Ramos (cell line): Measurements from ENCODE around the gene RDH16.

ENCODE experiments used
- in situ Hi-C: fragments of 300-500 bp; cut with MboI; formaldehyde crosslinking; loops from one replicate; pipeline ENCODE4 v1.14.3; 2022; ENCODE audit warnings: low sequenced_read_pairs; ENCODE audit not compliant: unreplicated experiment

The RDH16 gene, protein sequence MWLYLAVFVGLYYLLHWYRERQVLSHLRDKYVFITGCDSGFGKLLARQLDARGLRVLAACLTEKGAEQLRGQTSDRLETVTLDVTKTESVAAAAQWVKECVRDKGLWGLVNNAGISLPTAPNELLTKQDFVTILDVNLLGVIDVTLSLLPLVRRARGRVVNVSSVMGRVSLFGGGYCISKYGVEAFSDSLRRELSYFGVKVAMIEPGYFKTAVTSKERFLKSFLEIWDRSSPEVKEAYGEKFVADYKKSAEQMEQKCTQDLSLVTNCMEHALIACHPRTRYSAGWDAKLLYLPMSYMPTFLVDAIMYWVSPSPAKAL

DNA sequence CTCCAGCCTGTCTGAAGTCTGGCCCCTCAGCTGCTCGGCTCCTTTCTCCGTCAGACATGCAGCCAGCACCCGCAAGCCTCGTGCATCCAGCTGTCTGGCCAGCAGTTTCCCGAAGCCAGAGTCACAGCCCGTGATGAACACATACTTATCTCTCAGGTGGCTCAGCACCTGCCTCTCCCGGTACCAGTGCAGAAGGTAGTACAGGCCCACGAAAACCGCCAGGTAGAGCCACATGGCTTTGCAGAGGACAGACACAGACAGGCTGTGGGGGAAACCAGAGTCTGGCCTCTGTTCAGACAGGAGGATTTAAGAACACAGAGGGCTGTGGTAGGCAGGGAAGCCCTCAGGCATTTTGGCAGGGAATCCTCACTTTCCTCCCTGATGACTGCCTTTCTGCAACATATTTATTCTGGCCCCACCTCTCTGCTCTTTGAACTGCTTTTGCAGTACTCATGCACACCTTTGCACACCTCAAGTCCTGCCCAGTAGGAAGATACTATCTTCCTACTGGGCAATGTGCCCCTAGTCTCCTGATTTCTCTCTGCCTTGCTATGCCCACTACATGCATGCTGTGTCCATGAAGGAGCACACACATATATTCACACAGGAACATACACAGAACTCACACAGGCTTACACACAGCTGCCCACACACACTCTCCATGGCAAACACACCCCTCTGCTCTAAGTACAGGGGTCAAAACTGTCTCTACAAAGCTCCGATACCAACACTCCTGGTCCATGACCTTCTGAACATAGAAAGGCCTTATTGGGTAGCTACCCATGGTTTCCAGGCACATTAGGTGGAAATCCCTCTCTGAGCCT, at the start of gene RDH16:
TSS of gene RDH16 (minus strand) at position 380 of the 824 bp plus-strand sequence. CDS start at position 234, 146 bp downstream.
- in situ Hi-C loops: no loop called here

- in situ Hi-C loops: no loop called here
Observed at GRCh38 chr12:57006809-57007475, 49.5 kb upstream of the RDH16 start.

- in situ Hi-C loops: no loop called here
Observed at GRCh38 chr12:57005980-57006808, 48.8 kb upstream of the RDH16 start, which contains the start of gene ZBTB39. Gene ZBTB39, minus strand, starts transcription at chr12:57006546. Its CDS starts 1,629 bp downstream, at chr12:57004917.

GRCh38 chr12:57004651-57005050, 47.2 kb upstream of the RDH16 start:
- in situ Hi-C loops: loop anchor here (5.0 kb wide), 1 partner anchor 108 kb away; the partner anchor contains the start of gene STAT6

DNA sequence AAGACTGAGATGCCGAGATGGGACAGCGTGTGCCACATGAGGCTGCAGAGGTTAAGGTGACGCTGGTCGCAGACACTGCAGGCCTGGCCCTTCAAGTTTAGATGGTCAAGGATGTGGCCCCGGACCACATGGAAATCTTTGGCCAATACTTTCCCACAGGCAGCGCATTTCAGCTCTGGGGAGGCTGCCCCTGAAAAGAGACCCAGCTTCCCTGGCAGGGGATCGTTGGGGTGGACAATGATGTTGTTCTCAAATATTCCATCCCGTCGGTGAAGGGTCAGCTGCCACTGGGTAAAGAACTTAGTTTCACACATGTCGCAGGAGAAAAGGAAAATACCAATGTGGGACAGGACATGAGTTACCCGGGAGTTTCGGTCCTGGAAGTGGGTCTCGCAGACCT, 46.0 kb upstream of the RDH16 start:
- in situ Hi-C loops: loop anchor here (5.0 kb wide), 1 partner anchor 109 kb away; the partner anchor contains the start of gene STAT6

DNA sequence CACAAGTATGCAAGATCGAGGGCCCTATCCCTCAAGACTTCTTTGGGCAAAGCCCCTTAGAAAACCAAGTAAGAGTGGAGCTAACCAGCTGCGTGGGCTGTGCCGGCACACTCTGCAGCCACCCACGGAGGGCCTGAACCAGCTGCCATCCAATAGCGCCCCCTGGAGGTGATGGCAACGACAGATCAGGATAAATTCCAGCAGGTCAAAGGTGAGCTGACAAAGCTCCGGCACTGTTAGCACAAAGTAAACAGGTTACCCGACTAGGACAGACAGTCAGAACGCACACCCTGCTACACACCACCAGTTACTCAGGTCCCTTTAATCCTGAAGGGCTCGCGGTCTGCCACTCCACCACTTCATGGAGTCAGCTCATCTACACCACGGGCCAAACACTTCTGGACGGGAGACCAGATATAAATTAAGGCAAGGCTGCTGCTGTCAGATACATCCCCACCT, 44.1 kb upstream of the RDH16 start:
- in situ Hi-C loops: loop anchor here (5.0 kb wide), 1 partner anchor 111 kb away; the partner anchor contains the start of gene STAT6

DNA sequence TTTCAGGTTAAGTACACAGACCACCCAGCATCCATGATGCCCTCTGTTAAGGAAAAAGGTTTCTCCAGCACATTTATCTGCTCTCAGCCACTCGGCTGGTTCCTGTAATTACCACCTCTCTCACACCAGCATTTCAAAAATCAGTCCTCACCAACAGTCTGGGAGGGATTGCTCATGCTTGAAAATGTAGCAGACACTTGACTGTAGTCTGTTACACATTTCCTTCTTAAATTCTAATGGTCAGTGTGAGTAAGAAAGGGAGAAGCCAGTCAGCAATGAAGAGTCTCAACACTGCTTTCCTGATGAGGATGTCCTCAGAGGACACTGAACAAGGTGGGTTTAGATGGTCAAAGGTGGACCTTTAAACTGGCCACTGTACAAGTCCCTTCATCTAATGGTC, 43.0 kb upstream of the RDH16 start:
- in situ Hi-C loops: loop anchor here (5.0 kb wide), 1 partner anchor 112 kb away; the partner anchor contains the start of gene STAT6

DNA sequence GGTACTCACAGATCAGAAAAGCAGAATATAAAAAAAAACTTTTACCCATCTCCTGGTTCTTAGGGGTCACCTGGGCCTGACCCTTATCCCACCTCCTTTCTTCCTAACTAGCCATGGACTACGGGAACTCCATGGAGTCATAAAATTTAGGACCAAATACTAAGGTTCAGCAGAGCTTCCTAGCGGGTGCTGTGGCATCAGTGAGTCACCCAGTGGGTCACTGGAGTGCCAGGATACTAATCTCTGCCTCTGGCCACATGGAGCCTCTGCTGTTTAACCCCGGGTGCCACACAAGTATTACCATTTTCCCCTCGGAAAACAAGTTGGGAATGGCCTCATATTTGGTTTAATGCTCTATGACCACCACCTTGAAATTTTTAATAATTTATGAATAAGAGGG, 42.0 kb upstream of the RDH16 start:
- in situ Hi-C loops: loop anchor here (25.0 kb wide), 1 partner anchor 487 kb away; the partner anchor contains the start of gene RBMS2

- in situ Hi-C loops: loop anchor here (25.0 kb wide), 1 partner anchor 487 kb away; the partner anchor contains the start of gene RBMS2
Observed at GRCh38 chr12:56998981-56999380, 41.6 kb upstream of the RDH16 start.

DNA sequence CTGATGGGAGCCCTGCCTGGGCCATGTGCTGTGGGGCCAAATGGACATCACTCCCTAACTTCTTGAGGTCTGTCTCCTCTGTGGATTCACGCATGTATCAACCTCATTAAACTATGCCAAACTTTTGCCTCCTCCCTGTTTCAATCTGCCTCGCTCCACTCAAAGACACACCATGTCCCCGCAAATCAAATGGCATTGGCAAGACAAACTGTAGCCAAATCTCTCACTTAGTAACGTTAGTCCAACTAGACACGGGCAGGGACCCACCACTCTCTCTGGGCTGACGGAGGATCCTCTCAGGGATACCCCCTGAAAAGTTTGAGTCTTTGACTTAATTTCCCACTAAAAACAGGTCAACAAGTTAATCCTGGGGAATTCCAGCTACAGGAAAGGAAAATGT, 40.9 kb upstream of the RDH16 start:
- in situ Hi-C loops: loop anchor here (25.0 kb wide), 1 partner anchor 486 kb away; the partner anchor contains the start of gene RBMS2

- in situ Hi-C loops: loop anchor here (25.0 kb wide), 1 partner anchor 485 kb away; the partner anchor contains the start of gene RBMS2
Observed at GRCh38 chr12:56996793-56997545, 39.6 kb upstream of the RDH16 start.

GRCh38 chr12:56995930-56996496, 38.6 kb upstream of the RDH16 start:
- in situ Hi-C loops: loop anchor here (25.0 kb wide), 1 partner anchor 484 kb away; the partner anchor contains the start of gene RBMS2

DNA sequence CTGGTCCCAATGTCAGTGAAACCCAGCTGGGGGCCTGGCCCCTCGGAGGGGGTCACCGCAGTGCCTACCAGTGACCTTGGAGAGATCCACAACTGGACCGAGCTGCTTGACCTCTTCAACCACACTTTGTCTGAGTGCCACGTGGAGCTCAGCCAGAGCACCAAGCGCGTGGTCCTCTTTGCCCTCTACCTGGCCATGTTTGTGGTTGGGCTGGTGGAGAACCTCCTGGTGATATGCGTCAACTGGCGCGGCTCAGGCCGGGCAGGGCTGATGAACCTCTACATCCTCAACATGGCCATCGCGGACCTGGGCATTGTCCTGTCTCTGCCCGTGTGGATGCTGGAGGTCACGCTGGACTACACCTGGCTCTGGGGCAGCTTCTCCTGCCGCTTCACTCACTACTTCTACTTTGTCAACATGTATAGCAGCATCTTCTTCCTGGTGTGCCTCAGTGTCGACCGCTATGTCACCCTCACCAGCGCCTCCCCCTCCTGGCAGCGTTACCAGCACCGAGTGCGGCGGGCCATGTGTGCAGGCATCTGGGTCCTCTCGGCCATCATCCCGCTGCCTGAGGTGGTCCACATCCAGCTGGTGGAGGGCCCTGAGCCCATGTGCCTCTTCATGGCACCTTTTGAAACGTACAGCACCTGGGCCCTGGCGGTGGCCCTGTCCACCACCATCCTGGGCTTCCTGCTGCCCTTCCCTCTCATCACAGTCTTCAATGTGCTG, 38.0 kb upstream of the RDH16 start:
- in situ Hi-C loops: loop anchor here (25.0 kb wide), 1 partner anchor 483 kb away; the partner anchor contains the start of gene RBMS2

DNA sequence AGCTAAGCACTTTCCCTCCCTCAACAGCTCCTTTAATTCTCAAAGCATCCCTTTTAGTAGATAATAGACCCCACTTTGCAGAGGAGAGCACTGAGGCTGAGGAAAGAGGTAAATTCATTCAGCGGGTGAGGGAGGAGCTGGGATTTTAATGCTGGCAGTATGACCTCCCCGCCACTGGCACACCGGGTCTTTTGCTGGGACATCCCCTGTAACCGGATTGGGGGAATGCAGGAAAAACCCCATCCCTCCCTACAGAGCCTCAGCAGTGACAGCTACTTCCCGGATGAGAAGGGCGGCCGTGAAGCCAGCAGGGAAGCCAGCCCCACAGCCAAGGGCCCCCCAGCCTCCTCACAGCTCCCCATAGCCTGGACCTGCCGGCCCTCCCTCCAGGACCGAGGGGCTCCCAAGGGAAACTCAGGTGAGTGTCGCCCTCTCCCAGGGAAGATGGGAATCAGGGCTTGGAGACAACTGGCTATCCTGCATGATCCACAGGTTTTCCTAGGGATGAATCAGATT, 36.9 kb upstream of the RDH16 start:
- in situ Hi-C loops: loop anchor here (25.0 kb wide), 1 partner anchor 482 kb away; the partner anchor contains the start of gene RBMS2

DNA sequence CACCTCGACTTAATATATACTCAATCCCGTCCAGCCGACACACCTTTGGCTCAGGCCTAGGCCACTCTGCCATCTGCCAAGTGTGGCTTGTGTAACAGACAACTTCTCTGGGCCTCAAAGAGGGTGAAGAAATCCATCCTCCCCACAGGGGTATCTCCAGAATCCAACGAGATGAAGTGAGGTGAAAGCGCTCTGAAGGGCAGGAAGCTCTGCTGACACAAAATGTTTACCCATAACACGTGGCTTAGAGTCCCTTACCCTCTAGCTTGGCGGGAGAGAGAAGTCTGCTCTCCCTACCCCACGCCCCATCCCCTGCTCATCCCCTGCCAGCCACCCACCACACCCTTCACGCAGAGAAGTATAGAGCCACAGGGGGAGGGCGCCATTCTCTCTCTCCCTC, 35.9 kb upstream of the RDH16 start:
- in situ Hi-C loops: loop anchor here (25.0 kb wide), 1 partner anchor 481 kb away; the partner anchor contains the start of gene RBMS2

DNA sequence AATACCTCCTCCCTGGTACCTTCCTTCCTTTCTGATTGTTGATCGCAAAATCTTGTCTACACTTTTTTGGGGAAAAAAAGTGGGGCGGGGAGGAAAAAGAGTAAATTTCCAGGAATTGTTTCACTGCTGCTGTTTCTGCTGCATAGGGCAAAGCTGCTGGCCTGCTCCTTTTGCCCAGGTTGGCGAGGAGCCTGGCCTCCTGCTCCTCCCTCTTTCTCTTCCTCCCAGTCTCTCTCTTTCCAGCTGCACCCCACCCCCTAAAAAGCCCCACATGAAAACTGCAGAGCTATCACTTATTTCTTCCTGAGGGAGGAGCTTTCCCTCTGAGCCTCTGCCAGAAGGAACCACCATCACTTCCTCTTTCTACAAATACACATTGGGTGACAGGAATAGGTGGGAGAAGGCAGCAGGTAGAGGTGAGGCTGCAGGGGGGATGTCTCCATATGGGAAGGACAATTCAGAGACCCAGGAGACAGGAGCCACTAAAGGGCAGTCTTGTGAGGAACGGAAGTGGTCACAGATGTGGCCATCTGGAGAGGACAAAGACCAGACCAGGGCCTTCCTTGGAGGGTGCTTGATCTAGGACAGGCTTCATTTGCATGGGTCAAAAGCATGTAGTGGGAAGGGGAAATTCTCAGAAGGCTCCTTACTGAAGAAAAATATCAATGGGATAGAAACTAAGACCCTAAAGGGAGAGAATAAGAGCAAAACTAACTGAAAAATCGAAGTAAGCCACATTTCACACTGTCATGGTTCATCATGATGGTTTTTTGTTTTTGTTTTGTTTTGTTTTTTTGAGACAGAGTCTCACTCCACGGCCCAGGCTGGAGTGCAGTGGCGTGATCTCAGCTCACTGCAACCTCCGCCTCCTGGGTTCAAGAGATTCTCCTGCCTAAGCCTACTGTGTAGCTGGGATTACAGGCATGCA, 34.2 kb upstream of the RDH16 start:
- in situ Hi-C loops: loop anchor here (25.0 kb wide), 1 partner anchor 479 kb away; the partner anchor contains the start of gene RBMS2
